ENCODE measurements around the gene SCAMP4.

Gene SCAMP4

GRCh38 chr19:1907563-1908363, 2.6 kb downstream of the SCAMP4 start:
- no peak for ATAC-seq
- TF ChIP-seq RARB (CRISPR knock-in tag; IDR thresholded peaks at IDR 0.05) = no peak
- no peak for TF ChIP-seq ESRRG (CRISPR knock-in tag; IDR thresholded peaks at IDR 0.05)
- TF ChIP-seq TOX (CRISPR knock-in tag; IDR thresholded peaks at IDR 0.05; ENCODE audit: borderline replicate concordance) = no peak
- TF ChIP-seq ISL1 (CRISPR knock-in tag; IDR thresholded peaks at IDR 0.05) = no peak
- TF ChIP-seq ZFP30 (CRISPR knock-in tag; IDR thresholded peaks at IDR 0.05) = no peak
- no peak for TF ChIP-seq PPARA (CRISPR knock-in tag; IDR thresholded peaks at IDR 0.05; ENCODE audit: borderline replicate concordance)
- no peak for TF ChIP-seq ZNF8 (CRISPR knock-in tag; IDR thresholded peaks at IDR 0.05)
- no peak for TF ChIP-seq CREB5 (CRISPR knock-in tag; IDR thresholded peaks at IDR 0.05; ENCODE audit: low read depth)
- TF ChIP-seq ZFP3 (CRISPR knock-in tag; IDR thresholded peaks at IDR 0.05) = no peak
- TF ChIP-seq PATZ1 (CRISPR knock-in tag; IDR thresholded peaks at IDR 0.05; ENCODE audit: borderline replicate concordance) = no peak
- no peak for TF ChIP-seq POU6F1 (CRISPR knock-in tag; IDR thresholded peaks at IDR 0.05; ENCODE audit: borderline replicate concordance, low read depth)
- no peak for TF ChIP-seq SNAI2 (CRISPR knock-in tag; IDR thresholded peaks at IDR 0.05)
- TF ChIP-seq ZNF565 (CRISPR knock-in tag; conservative IDR thresholded peaks at IDR 0.05; ENCODE audit: low read depth) = no peak
- TF ChIP-seq ZNF70 (CRISPR knock-in tag; IDR thresholded peaks at IDR 0.05) = no peak
- no peak for TF ChIP-seq CSRNP3 (CRISPR knock-in tag; IDR thresholded peaks at IDR 0.05)
- TF ChIP-seq CSDC2 (CRISPR knock-in tag; IDR thresholded peaks at IDR 0.05) = no peak
- TF ChIP-seq TCF4 (CRISPR knock-in tag; IDR thresholded peaks at IDR 0.05; ENCODE audit: borderline replicate concordance) = no peak

GRCh38 chr19:1908364-1908678, 3.1 kb downstream of the SCAMP4 start:
- TF ChIP-seq ESRRG (CRISPR knock-in tag; IDR thresholded peaks at IDR 0.05) = no peak
- no peak for TF ChIP-seq PPARA (CRISPR knock-in tag; IDR thresholded peaks at IDR 0.05; ENCODE audit: borderline replicate concordance)
- no peak for TF ChIP-seq TSHZ2 (CRISPR knock-in tag; IDR thresholded peaks at IDR 0.05)
- ATAC-seq = no peak

GRCh38 chr19:1909761-1910080, 4.5 kb downstream of the SCAMP4 start:
- no peak for ATAC-seq
- no peak for TF ChIP-seq CREB5 (CRISPR knock-in tag; IDR thresholded peaks at IDR 0.05; ENCODE audit: low read depth)
- TF ChIP-seq ARNTL (CRISPR knock-in tag; IDR thresholded peaks at IDR 0.05; ENCODE audit: borderline replicate concordance, low read depth) = no peak
- no peak for TF ChIP-seq TSHZ2 (CRISPR knock-in tag; IDR thresholded peaks at IDR 0.05)
- TF ChIP-seq ZFP3 (CRISPR knock-in tag; IDR thresholded peaks at IDR 0.05) = no peak
- no peak for TF ChIP-seq SNAI2 (CRISPR knock-in tag; IDR thresholded peaks at IDR 0.05)
- TF ChIP-seq ZC3H10 (CRISPR knock-in tag; IDR thresholded peaks at IDR 0.05) = no peak
- no peak for TF ChIP-seq PATZ1 (CRISPR knock-in tag; IDR thresholded peaks at IDR 0.05; ENCODE audit: borderline replicate concordance)
